Fibroblast of villous mesenchyme (primary cell): ENCODE measurements around the gene SFTPB. TPM values are rescaled to one million over a fixed set of nuclear protein-coding genes. Genes with fewer than 3 reads are reported as not detected.
"Not testable (repeated sequence)": the region's sequence is repeated elsewhere in the genome, so short reads cannot be mapped to it uniquely, and the experiment has no call there.

Experiments
- DNase-seq: peaks from one replicate; pipeline ENCODE4 v3.0.0-alpha.2; 2010; ENCODE audit warnings: low read depth
- H3K4me3 ChIP-seq: 2 replicates; pipeline ENCODE4 v1.5.1; 2011; ENCODE audit warnings: low read depth, mild to moderate bottlenecking, low read length
- total RNA-seq: library from RNA; depleted of rRNA; stranded (reverse); fragments of >200 nt; gene quantifications from 2 replicates; pipeline ENCODE4 v1.2.3, GENCODE V29; 2012
- TF ChIP-seq, protein P1 (sequence below): IDR thresholded peaks from 2 replicates; pipeline ENCODE4 v1.5.1; 2012; ENCODE audit warnings: low read depth, mild to moderate bottlenecking, low read length; ENCODE audit not compliant: insufficient read depth

Gene SFTPB
- total RNA-seq, 1 donor = not detected

DNA sequence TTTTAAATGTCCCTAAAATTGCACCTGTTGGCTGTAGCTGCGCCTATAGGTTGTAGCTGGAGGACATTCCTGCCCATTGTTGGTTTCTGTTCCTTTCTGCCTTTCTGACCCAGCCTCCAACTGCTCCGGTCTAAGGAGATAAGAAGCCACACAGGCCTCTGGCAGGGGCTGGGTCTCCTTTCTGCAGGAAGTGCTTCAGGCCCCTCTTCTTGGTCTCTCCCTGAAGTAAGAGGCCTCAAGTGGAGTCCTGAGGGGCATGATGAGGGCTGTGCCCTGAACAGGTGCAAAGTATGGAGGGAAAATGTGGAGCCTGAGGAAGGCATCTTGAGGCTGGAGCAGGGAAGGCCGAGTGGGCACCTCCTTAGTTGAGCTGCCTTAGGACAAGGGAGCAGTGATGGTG lies 10.4 kb upstream of the SFTPB start:
- TF ChIP-seq, protein P1, sequence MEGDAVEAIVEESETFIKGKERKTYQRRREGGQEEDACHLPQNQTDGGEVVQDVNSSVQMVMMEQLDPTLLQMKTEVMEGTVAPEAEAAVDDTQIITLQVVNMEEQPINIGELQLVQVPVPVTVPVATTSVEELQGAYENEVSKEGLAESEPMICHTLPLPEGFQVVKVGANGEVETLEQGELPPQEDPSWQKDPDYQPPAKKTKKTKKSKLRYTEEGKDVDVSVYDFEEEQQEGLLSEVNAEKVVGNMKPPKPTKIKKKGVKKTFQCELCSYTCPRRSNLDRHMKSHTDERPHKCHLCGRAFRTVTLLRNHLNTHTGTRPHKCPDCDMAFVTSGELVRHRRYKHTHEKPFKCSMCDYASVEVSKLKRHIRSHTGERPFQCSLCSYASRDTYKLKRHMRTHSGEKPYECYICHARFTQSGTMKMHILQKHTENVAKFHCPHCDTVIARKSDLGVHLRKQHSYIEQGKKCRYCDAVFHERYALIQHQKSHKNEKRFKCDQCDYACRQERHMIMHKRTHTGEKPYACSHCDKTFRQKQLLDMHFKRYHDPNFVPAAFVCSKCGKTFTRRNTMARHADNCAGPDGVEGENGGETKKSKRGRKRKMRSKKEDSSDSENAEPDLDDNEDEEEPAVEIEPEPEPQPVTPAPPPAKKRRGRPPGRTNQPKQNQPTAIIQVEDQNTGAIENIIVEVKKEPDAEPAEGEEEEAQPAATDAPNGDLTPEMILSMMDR = no peak
- no peak overlapping the region for H3K4me3 ChIP-seq
- DNase-seq = no peak

DNA sequence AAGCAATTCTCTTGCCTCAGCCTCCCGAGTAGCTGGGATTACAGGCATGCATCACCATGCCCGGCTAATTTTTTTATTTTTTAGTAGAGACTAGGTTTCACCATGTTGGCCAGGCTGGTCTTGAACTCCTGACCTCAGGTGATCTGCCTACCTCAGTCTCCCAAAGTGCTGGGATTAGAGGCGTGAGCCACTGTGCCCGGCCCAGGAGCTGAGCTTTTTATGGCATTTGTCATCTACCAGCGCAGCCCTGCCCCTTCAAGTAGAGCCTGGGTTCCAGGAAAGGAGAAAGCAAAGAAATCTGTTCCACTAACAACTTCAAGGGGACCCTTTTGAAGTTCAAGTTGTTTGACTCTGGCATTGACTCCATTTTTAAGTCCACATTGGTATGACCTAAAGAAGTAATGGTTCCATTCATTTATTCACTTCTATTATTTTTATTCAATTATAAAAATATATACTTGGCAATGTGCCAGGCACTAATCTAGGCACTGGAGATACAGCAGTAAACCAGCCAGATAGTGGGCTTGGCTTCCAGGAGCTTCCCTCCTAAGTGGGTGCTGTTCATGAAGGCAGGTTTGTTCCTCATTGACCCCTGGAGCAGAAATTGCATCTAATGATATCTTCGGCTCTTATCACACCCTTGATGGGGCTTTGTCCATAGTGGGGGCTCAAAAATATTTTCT lies 8.0 kb upstream of the SFTPB start:
- TF ChIP-seq, protein P1 = no peak
- no peak overlapping the region for H3K4me3 ChIP-seq
- DNase-seq = no peak

DNA sequence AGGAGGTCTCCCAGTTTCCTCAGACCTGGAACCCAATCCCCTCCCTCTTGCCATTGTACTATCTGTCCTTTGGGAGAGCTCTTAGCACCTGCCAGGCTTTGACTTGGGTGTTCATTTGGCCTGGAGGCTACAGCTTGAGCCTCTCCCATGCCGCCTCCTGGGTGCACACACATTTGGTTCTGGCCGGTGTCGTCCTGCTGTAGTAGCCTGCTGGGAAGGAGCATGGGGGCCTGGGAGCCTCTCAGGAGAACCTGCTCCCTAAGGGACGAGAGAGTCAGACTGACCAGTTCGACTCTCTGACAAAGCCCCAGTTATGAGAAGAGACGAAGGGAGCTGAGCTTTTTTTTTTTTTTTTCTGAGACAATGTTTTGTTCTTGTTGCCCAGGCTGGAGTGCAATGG lies 7.4 kb upstream of the SFTPB start:
- DNase-seq = no peak
- TF ChIP-seq, protein P1 = no peak

DNA sequence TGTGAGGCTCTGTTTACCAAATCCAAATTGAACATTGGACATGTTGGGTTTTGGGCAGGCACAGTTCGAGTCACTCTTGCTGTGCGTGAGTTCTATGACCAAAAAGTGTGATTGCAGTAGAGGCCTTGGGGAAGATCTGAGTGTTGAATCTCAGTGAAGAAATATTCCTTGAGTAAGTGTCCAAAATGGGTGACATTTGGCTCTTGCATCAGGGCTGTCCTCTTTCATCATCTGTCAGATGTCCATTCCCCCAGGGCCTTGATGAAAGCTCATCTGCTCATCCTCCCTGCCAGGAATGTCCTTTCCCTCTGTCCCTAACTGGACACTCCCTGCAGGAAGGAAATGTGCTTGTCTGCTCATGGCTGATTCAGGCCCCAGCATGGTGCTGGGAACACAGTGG lies 6.4 kb upstream of the SFTPB start:
- peak; percentile 59 for DNase-seq

More for the DNA sequence above, 7.4 kb upstream of the SFTPB start:
- no peak overlapping the region for H3K4me3 ChIP-seq

DNA sequence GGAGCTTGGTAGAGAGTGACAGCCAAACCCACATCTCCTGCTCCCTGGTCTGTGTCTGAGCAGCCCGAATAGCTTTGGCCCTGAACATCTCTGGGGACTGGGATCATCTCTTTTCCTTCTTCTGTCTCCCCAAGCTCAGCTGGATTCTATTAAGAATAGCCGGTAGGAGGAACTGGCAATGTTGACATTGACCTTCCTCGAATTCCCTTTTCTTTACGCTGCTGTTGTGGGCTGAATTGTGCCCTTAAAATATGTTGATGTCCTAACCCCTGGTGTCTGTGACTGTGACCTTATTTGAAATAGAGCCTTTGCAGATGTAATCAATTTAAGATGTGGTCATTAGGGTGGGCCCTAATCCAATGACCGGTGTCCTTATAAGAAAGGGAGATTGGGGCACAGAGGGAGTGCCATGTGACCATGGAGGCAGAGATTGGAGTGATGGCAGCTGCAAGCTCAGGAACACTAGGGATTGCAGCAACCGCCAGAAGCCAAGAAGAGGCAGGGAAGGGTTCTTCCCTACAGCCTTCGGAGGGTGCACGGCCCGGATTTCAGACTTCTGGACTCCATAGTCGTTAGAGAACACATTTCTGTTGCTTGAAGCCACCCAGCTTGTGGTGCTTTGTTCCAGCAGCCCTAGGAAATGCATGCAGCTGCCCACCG lies 5.8 kb upstream of the SFTPB start:
- no peak overlapping the region for H3K4me3 ChIP-seq
- TF ChIP-seq, protein P1 = no peak
- no peak for DNase-seq

More for the DNA sequence above, 6.4 kb upstream of the SFTPB start:
- TF ChIP-seq, protein P1 = no peak
- H3K4me3 ChIP-seq = no peak overlapping the region

DNA sequence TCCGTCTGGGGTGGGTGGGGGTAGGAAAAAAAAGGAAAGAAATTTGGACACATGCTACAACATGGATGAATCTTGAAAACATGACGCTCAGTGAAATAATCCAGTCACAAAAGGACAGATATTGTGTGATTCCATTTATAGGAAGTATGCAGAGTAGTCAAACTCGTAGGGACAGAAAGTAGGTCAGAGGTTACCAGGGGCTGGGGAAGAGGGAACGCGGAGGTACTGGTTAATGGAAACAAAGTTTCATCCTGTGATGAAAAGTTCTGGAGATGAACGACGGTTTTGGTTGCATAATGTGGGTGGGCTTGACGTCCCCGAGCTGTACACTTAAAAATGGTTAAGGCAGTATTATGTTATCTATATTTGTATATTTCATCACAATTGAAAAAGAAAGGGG lies 4.5 kb upstream of the SFTPB start:
- TF ChIP-seq, protein P1 = no peak
- H3K4me3 ChIP-seq = no peak overlapping the region
- DNase-seq = no peak

DNA sequence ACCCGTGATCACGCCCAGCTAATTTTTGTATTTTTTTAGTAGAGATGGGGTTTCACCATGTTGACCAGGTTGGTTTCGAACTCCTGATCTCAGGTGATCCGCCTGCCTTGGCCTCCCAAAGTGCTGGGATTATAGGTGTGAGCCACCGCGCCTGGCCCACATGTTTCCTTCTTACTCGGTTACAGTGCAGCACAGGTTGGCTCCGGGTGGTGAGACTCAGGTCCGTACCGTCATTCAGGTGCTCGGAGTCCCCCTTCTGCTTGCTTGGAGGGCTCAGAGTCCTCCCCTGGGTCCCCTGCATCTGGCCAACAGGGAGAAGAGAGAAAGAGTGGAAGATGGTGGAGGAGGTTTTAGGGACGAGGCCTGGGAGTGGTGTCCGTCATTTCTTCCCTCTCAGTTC lies 2.4 kb upstream of the SFTPB start:
- not testable (repeated sequence) for H3K4me3 ChIP-seq, DNase-seq
